SH-SY5Y (cell line): ENCODE results near the gene MAST2.

Source experiments
- GATA2 ChIP-seq: IDR thresholded peaks from 2 replicates; pipeline ENCODE4 v1.6.1; 2011; ENCODE audit warnings: mild to moderate bottlenecking, low read depth, low read length
- GATA3 ChIP-seq: IDR thresholded peaks from 2 replicates; pipeline ENCODE4 v1.6.1; 2011; ENCODE audit warnings: low read depth, mild to moderate bottlenecking, low read length, moderate library complexity

DNA sequence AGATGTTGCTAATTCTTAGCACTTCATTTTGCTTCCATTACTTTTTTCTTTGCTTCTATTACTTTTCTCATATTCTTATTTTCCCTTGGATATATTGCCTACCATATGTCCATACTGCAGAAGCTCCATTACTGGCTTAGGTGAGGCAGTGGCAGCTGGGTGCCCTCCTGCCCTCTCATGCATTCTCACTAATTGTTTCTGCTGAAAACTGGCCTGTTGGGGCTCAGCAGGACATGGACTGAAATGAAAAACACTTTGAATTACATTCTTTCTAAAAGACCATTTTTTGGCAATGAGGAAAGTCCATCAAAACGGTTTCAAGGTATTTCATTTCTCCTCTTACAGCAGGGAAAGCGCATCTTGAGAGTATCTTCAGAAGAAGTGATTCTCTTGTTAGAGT, 122.9 kb downstream of the MAST2 start:
- TF ChIP-seq GATA2: no peak
- TF ChIP-seq GATA3: no peak
